Colon (tissue), 2 donors: Measurements from ENCODE around the gene PPP4R2.

Source experiments
- FAIRE-seq: peaks from 2 replicates; lab custom pipeline; 2012; peaks lifted over from hg19 to GRCh38; lab: Jason Lieb, UNC
- donor health status: control.
- donor health status: control.

Gene PPP4R2

GRCh38 chr3:73070675-73071575 lies 74.3 kb downstream of the PPP4R2 start:
- no peak for FAIRE-seq

GRCh38 chr3:73071952-73072351 lies 75.3 kb downstream of the PPP4R2 start:
- no peak for FAIRE-seq

DNA sequence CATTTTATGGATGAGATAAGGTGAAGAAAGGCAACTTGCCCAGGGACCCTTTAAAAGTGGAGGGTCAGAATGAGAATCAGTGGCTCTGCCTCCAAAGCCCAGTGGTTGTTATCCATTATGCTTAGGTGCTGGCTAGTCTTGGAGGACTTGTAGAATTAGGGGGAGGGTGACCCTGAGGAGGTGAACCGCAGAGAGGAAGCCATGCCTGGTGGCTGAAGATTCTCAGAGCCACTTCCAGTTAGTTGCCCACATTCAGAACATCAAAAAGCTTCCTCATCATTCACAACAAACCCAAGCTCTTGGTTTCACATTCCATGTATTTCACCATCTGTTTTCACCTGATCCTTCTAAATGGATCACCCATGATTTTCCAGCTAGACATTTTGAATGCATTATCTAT lies 76.0 kb downstream of the PPP4R2 start:
- FAIRE-seq, result no peak

- no peak for FAIRE-seq
These were observed 76.6 kb downstream of the PPP4R2 start for GRCh38 chr3:73073091-73073707.

- FAIRE-seq, result no peak
These were observed 78.2 kb downstream of the PPP4R2 start for GRCh38 chr3:73074781-73075180.

- FAIRE-seq, result no peak
These were observed 83.8 kb downstream of the PPP4R2 start for GRCh38 chr3:73080216-73080966.

DNA sequence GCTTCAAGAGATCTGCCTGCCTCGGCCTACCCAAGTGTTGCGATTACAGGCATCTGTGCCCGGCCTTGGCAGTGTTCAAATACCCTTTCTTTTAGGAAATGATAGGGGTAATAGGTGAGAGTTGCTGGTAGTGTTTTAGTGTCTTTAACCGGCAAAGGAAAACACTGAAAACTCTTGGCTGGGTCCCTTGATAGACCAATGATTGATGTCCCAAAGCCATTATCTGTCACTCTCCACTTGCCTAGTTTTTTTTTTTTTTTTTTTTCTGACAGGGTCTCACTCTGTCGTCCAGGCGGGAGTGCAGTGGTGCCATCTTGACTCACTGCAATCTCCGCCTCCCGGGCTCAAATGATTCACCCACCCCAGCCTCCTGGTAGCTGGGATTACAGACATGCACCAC lies 84.5 kb downstream of the PPP4R2 start:
- no peak for FAIRE-seq

DNA sequence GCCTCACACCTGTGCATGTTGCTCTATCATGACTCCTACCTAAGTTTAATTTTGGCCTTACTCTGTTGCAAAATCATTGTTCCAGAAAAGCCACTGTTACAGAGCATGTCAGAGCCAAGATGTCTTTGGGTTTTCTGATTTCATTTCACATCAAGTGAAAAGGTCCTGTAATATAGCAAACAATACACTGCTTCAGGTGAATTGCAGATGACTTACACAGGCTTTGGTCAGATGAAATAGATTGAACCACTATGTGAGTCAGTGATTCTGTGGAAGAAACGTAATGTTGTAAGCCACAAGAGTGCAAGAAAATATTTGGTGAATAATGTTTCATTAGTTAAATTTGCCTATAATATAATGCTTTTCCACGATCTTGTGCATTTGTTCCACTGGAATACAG lies 87.6 kb downstream of the PPP4R2 start:
- no peak for FAIRE-seq

DNA sequence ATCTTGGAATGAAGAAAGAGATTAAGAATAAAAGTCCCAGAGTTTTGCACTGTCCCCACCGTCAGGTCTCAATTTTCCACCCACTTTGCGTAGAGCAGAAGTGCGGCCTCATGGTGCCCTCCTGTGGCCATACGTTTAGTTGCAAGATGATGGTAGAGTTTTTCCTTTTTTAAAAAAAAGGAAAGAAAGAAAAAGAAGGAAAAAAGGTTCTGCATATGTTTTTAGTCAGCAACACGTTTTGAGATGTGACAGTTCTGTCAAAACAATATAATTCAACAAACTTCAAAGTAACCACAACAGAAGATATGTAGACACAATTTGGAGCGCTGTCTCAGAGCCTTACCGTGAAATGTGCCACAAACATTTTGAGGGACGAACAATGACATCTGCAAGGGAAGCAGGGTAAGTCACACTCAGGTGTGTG lies 89.5 kb downstream of the PPP4R2 start:
- peak; percentile 58 for FAIRE-seq

DNA sequence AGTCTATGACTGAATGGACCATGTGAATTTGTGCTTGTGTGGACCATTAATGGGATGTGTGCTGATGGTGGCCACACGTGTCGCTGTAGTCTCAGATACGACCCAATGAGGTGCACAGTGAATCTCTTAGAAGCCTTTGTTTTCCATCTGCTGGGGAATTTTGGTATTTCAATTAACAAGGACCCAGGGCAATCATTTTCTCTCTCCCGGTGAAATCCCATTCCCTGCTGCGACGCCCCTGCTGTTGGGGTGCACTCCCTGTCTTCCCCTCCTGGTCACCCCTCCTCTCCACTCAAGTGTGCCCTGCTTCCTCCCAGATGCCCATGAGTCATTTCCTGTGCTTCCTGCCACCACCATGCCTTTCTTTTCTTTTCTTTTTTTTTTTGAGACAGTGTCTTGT lies 97.5 kb downstream of the PPP4R2 start:
- FAIRE-seq, result no peak

- FAIRE-seq, result no peak
These were observed 98.3 kb downstream of the PPP4R2 start for GRCh38 chr3:73094951-73095350.

DNA sequence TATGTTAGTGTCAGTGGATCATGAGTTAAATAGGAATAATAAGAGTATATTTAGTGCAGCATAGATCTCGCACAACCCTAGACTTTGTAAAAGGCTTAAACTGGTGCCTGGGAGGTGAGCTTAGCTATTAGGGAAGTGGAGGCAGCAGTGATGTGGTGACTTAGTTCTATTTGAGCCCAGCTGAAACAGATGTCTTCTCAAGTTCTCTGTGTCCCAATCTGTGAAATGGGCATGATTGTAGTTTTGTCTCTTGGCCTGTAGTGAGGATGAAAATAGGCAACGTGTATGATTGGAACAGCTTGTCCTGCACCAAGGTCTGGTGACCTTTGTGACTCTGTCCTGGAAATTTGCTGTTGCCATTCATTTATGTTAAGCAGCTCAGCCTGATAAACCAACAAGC lies 99.6 kb downstream of the PPP4R2 start:
- FAIRE-seq, result no peak

GRCh38 chr3:73098026-73098425 lies 101.4 kb downstream of the PPP4R2 start:
- no peak for FAIRE-seq

- FAIRE-seq, result no peak
These were observed 102.3 kb downstream of the PPP4R2 start for GRCh38 chr3:73098873-73099272.

DNA sequence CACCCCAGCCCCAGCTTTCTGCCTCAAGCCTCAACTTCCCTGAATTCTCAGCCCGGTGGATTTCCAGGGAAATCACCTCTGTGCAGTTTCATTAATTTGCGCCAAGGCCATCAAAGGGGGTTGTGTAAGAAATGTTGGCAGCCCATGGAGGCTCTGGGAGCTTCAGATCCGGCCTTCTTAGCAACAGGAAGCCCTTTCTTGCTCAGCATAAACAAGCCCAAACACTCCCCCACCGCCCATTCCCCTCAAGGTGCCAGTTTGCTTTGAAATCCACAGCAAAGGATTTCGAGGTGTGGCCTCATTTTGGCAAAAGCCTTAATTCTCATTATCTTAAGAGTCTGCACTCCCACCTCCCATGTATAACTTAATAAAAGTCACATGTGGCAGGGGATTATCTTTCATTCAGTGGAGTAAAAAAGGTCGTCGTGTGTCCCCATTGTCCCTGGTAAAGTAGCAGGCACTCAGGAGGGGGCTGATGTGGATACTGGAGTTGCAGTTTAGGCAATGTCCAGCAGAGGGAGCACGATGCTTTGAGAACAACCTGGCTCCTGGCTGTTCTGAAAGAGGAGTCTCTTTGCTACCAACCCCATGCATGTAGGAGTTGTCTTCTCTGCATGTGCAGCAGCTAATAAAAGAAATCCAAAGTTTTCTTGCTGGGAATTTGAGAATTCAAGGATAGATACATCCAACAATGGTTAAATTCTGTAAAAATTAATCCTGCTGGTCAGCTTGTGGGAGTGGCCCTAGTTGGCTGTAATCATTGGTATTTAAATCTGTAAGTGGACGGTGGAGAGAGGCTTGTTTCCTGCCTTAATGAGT lies 104.3 kb downstream of the PPP4R2 start:
- FAIRE-seq, result no peak

GRCh38 chr3:73101881-73102280 lies 105.3 kb downstream of the PPP4R2 start:
- FAIRE-seq, result no peak

GRCh38 chr3:73107215-73107614 lies 110.6 kb downstream of the PPP4R2 start:
- FAIRE-seq, result no peak

DNA sequence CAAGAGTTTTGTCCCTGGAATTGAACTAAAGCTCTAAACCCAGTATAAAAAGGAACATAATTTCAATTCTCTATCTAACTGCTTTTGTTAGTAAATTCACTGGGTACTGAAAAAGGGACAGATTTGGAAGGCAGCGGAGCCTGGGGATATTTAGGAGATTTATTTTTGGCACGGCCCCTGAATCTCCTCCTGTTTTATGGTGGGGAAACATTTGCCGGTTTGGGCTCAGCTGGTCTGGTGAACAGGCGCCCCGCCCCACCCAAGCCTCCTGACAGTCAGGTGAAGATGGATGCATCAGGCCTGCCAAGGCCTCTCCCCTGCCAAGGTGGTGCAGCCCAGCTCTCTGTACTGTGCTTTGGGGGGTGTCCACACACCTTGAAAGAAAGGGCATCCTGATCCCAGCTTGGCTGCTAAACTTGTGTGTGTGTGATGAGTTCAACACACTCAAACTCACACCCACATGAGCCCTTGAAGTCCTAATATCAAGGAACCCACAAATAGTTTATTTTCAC lies 111.1 kb downstream of the PPP4R2 start:
- FAIRE-seq, result no peak

DNA sequence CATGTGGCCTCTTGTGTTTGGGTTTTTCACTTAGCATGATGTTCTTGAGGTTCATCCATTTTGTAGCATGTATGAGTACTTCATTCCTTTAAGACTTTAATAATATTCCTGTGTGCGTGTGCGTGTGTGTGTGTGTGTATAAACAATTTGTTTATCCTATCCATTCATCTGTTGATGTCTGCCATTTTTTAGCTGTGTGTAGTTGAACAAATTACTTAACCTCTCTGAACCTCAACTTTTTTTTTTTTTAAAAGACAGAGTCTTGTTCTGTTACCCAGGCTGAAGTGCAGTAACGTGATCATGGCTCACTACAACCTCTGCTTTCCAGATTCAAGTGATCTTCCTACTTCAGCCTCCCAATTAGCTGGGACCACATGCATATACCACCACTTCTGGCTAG lies 112.1 kb downstream of the PPP4R2 start:
- FAIRE-seq, result no peak

DNA sequence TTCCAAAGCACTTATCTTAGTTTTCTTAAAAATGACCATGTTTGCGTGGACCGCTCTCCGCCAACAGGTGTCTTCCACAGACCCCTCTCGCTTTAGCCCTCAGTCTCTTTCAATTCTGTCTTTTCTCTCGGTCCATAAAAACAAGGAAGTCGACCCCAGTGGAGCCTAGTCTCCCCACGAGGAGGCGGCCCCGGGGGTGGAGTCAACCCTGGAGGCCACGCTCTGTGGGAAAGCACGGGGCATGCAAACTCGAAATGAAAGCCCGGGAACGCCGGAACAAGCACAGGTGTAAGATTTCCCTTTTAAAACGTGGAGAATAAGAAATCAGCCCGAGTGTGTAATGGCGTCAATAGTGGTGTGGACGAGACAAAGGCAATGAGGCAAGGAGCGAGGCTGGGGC lies 113.9 kb downstream of the PPP4R2 start:
- FAIRE-seq, result no peak

DNA sequence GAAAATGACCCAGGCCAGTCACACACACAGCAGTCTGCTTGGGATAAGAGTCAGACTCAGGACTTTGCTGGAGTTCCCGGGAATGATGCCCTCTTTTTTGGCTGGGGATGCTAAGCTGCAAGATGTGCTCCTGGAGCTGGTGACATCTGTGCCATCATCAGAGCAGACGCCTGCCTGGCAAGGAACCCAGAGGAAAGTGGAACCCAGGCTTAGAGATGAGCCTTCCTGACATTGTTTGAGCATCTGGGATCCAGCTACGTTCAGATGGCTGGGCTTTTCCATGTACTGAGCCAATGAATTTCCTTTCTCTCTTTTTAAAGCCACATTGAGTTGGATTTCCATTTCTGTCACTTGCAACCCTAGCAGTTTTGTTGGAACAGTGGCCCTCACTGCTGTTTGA lies 118.1 kb downstream of the PPP4R2 start:
- FAIRE-seq, result no peak

DNA sequence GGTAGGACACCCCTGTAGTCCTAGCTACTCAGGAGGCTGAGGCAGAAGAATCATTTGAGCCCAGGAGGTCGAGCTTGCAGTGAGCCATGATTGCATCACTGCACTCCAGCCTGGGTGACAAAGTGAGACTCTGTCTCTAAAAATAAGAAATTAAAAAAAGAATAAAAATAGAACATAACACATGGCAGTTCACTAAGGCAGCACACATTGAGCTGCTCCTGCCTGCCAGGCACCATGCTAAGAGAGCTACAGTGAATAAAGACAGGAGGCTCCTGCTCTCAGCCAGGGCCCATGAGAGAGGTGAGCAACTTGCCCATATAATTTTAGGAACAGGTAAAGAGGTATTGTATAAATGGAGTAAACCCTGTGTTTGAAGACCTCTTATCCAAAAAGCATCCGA lies 119.2 kb downstream of the PPP4R2 start:
- FAIRE-seq, result no peak
